CD1c-positive myeloid dendritic cell (primary cell): ENCODE data around the gene FBN2.
A peak's percentile ranks its signal among the peaks of the same experiment; 100 is the strongest.
"Not testable (repeated sequence)": the region's sequence is repeated elsewhere in the genome, so short reads cannot be mapped to it uniquely, and the experiment has no call there.

Experiments
- DNase-seq: peaks from one replicate; pipeline ENCODE4 v3.0.0-alpha.2; 2016; ENCODE audit errors: extremely low spot score

FBN2 gene

DNA sequence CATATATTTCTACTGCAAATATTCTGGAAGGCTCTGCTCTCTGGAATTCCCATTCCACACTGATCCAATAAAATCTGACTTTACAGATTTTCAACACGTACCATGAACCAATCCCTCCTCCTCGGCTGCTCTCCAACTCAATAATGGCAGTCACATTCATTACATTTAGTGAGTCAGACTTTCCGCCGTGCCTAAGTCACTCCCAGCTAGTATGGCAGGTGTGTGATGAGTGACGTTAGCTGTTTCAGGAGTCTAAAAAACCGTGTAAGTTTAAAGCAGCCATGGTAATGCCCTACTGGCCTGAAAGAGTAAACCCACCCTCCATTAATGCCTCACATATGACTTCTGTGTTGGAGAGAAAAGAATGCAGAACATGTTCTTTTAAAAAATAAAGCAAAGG, 3.3 kb downstream of the FBN2 start:
- no peak for DNase-seq

DNA sequence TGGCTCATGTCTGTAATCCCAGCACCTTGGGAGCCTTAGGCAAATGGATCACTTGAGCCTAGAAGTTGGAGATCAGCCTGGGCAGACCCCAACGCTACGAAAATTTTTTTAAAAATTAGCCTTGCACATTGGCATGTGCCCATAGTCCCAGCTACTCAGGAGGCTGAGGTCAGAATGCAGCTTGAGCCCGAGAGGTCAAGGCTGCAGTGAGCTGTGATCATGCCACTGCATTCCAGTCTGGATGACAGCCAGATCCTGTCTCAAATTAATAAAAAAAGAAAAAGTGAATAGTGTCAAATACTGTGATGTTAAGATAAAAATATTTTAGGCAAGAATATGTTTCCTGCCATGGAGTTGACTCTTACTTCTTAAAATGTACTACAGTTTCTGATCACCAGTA, 5.3 kb downstream of the FBN2 start:
- DNase-seq: no peak

DNA sequence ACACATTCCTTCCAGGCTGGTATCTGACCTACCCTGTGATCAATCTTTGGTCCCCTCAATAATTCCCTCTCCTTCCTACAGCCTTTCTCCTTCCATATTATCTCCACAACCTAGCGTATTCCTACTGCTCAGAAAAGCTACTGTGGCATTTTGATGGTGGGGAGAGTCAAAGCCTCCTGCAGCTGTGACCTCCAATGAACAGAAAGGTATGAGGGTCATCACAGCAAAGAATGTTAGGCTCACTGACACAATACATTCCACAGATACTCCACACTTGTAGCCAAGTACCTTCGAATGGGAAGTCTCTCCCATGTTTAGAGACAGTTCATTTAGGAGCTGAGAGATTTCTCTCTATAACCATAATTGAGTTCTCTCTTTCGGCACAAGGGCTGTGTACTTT, 5.9 kb downstream of the FBN2 start:
- no peak for DNase-seq

DNA sequence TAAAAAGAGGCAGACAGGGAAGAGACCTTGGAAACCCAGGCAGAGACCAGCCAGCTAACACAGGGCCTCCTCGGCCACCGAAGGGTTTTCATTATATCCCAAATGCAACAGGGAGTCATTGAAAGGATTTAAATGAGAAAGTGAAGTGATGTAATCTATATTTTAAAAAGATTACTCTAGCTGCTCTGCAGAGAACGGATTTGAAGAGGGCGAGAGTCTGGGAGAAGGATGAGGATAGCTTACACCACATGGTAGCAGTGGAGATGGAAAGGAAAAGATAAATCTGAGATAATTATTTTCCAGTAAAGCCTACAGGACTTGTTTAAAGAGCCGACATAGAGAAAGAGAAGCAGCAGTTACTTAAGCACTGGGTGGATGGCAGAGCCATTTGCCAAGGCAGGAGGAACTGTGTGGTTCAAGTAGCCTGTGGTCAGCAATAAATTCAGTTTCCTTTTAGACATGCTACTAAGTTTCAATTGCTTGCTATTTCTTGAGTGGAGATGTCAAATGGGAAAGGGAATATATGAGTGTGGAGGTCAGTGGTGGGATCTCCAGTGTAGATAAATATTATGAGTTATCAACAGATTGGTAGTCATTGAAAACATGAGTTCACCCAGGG, 9.3 kb downstream of the FBN2 start:
- DNase-seq: no peak

DNA sequence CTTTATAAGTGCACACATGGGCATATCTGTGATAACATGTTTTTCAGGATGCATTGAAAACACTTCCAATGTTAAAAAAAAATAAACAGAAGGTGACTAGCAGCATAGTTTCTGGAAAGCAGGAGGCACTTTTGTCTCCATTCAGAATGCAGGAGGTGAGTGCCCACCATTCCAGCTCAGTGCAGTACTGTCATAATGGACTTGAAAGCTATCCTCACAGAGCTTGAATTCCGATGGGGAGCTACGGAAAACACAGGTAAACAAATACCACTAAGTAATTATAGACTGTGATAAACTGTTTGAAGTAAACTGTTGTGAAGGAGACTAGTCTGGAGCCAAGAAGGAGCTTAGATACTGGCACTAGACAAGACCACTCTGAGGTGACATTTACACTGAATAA, 9.9 kb downstream of the FBN2 start:
- DNase-seq: no peak

DNA sequence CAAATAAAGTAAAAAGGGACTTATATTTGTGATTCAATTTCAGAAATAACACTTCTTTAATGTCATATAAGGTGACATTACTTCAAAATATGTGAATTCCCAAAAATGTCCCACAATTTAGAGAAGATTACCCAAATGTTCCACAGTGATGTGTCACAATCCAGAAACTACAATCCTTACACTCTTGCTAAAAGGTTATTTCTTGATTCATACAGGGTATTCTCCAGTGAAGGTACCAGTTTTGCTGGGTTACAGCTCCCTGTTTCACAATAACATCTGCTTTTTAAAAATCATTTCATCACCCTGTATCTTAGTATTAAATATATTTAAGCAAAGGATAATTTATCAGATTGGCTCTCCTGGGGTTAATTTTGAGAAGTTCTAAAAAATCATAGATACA, 11.0 kb downstream of the FBN2 start:
- no peak for DNase-seq

DNA sequence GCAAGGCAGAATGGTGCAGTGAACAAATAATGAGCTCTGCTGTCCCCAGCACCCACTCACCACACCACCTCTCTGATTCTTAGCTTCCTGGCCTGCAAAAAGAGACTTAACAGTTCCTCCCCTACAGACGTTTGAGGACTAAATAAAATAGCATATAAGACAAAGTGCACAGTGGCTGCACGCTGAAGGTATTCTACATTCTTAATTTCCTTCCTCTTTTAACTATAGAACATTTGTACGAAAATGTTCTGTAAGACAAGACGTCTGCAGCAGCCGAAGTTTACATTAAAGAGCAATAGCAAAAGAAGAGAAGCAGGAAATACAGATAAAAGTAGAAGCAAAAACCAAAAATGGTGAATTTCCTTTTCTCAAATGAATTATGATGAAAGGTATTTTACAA, 15.7 kb downstream of the FBN2 start:
- DNase-seq: no peak

DNA sequence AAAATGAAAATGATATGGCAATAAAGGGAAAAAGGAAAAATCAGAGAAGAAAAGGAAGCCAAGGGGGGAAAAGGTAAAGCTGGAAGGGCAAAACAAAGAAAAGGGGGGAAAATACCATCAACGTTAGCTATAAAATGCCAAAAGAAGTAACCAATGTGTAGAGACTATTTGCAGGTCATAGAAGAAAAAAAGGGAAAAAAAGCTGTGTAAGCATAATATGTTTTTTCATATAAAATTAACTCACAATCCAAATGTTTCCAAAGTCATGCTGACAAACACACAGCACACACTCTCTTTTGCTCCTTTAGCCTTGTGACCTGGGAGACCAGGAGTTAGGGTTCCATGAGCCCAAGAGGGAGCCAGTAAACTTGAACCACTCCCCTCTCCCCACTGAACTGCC, 18.2 kb downstream of the FBN2 start:
- DNase-seq: no peak

DNA sequence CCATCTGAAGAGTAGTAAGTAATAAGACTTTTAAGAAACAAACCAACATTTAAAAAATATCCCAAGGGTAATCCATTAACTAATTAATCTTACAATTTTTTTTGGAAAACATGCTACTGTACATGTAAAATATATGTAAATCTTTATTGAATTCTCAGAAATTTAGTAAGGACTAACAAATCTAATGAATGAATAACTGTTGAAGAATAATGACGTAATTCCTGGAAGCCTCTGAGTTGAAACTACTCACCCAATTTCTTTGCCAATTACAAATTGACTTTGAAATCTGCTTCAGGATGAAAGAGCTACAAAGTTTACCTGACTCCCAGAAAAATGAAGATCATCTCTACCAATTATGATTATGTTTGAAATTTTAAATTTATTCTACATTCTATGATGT, 21.1 kb downstream of the FBN2 start:
- no peak for DNase-seq

DNA sequence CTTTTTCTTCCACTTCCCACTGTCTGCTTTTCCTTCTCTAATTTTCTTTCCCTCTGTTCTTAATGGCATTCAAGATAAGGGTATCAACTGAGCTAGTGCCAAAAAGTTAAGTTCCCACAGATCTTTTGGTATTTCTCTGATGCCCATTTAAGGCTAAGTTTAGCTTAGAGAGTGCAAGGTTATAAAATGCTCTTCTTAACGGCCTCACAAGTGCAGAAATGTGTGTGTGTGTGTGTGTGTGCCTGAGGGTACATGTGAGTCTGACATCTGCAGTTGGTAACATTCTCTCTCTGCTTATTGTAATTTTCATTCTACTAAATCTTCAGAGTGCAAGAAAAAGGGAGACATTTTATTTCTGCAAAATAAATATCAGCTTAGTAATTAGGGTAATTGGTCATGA, 24.2 kb downstream of the FBN2 start:
- DNase-seq: no peak

DNA sequence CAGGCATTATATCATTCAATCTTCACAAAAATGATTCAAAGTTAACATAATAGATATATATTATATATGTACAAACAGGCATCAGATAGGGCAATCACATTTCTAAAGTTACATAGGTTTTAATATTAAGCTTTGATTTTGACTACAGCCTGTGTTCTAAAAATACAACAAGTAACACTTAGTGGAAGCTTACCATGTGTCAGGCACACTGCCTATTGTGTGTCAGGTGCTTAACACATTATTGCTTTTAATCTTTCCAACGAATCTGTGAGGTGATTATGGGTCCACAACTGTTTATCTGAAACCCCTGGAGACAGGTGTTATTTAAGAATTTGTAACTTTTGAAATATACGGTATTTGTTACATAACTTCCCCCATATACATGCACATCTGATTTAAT, 25.2 kb downstream of the FBN2 start:
- no peak for DNase-seq

DNA sequence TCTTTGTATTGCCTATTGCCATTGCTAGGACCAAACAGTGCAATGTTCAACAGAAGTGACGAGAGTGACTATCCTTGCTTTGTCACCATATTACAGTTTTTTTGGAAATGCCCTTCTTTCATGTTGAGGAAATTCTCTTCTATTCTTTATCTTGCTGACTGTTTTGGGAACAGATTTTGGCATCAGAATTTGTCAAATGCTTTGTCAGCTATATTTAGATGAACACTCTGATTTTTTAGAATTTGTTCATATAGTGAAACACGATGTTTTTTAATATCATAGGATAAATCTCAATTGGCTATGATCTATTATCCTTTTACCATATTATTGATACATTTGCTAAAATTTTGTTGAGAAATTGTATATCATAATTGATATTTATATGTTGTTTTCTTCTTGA, 31.4 kb downstream of the FBN2 start:
- DNase-seq: no peak

DNA sequence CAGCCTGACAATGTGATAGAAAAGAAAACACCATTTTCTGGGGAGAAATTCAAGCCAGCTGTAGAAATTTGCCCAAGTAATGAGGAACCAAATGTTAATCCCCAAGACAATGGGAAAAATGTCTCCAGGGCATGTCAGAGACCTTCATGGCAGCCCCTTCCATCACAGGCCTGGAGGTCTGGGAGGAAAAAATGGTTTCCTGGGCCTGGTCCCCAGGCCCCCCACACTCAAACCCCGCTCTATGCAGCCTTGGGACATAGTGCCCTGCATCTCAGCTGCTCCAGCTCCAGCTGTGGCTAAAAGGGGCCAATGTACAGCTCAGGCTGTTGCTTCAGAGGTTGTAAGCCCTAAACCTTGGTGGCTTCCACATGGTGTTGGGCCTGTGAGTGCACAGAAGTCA, 34.3 kb downstream of the FBN2 start:
- not testable (repeated sequence) for DNase-seq

DNA sequence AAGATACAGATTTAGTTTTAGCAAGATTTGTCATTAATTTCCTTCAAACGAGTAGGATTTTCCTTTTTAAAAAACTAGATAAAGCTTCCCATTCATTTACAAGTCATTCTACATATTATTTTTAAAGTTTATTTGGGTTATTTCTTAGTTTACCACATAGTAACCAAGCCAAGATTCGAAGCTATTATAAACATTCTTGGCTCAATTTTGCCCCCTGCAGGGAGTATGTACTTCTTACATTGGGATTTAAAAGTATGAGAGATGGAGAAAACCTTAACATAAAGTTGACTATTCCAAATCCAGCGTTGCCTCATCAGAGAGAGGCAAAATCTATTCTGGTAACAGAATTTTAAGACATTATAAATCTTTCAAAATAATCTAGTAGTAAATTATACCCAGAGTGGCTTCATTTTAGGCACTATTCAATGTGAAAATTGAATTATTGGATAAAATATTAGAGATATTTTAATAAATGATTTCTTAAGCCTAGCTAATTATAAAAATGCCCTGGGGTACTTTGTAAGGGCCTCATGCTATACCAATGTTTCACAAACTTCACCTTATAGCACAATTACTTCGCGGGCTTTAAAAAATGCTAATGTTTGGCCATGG, 39.1 kb downstream of the FBN2 start:
- DNase-seq: peak; percentile 13

DNA sequence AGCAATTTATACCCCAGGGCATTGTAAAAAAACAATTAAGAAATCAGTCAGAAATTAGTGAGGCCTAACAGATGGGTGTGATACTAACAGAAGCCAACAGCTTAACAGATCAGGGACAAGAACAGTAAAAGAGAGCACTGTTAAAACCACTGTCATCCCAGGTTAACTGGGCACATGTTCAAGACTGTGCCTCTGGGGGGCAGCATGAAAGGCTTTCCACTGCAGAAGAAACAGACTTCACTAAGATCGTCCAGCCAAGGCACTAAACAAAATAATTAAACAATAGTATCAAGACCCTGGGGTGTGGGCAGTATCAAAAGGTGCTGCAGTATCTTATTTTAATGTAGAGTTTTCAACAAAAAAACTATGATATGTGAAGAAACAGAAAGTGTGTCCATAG, 43.5 kb downstream of the FBN2 start:
- no peak for DNase-seq

DNA sequence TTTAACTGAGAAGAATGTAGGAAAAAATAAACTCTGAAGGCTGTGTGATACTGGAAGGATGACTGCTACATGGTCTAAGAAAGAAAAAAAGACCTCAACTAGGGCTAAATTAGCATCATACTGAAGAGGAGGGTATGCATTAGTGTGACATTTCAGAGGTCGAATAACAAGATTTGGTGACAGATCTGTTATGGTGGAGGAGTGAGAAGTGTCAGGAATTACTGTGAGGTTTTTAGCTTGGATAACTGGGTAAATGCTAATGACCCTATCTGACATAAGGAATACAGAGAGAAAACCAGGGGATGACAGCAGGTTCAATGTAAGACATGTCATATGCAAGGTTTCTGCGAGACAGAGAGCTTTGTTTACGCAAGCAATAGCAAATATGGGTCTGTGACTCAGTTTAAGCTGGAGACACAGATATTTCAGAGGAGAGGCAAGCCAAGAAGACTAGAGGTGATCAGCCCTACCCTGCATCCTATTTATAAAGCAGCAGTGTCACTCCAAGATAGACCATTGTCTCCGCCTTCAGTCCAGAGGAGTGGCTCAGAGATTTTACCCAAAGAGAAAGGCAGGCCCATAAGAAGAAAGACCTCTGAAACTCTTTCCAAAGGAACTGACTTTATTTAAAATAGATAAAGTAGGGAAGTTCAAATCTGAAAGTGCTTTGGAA, 44.3 kb downstream of the FBN2 start:
- DNase-seq: no peak

DNA sequence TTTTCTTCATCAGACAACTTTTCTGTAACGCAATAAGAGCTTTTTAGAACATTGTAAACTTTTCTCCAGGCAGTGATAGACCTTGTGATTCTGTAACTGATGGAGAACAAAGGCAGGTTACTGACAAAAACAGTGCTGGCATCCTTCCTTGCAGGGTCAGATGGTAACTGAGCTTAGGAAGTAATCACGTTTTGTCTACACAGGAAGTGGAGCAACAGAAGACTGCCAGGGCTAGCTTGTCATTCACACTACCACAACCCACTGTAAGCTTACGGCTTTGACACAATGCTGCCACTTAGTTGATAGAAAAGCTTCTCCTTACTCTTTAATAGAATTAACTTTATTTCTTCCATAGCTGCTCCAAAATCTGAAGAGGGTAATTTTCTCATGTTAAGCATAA, 46.8 kb downstream of the FBN2 start:
- no peak for DNase-seq

DNA sequence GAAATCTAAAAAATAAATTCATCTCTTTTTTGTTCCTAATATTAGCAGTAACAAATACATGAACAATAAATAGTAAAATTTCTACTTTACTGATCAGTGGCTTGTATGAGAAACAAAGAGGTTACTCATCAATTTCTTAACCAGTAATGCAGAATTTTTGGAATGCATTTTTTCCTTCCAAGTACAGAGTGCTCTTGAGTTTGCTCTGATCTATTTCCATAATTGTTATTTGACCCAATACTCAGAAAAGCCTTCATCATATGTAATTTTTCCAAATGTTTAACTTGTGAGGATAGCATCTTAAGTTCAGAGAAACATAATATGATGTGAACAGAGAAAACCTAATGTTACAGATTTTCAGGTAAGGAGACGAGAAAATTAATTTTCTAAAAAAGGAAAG, 47.3 kb downstream of the FBN2 start:
- no peak for DNase-seq

DNA sequence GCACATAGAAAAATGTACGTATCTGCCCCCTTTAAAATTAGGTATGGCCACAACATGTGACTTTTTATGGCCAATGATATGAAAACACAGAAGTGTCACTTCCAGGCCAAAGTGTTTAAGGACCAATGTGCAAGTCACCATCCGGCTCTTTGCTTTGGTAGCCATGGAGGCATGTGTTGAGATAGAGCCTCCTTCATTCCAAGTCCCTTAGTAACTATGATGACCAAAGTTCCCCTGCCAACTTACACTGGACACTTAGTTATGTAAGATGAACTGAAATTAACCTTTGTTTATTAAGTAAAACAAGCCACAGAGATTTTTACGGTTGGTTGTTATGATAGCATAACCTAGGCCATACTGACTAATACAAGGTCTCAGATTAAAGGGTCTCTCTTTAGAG, 51.0 kb downstream of the FBN2 start:
- DNase-seq: no peak

DNA sequence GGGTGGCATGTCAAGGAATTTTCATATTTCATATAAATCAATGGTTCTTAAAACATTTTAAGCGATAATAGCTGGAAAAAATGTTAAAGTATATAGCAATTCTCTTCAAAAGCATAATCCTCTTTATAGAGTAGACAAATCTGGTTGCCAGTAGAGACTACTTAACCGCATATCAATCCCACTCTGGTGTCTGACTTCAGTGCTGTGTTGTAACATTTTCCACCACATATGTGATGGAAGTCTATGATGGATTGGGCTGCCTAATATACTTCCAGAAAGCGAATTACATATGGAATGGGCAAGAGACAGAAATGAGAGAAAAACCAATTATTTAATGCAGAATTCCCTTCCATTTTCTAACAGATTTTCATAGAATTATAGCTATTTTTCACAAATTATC, 54.3 kb downstream of the FBN2 start:
- no peak for DNase-seq

DNA sequence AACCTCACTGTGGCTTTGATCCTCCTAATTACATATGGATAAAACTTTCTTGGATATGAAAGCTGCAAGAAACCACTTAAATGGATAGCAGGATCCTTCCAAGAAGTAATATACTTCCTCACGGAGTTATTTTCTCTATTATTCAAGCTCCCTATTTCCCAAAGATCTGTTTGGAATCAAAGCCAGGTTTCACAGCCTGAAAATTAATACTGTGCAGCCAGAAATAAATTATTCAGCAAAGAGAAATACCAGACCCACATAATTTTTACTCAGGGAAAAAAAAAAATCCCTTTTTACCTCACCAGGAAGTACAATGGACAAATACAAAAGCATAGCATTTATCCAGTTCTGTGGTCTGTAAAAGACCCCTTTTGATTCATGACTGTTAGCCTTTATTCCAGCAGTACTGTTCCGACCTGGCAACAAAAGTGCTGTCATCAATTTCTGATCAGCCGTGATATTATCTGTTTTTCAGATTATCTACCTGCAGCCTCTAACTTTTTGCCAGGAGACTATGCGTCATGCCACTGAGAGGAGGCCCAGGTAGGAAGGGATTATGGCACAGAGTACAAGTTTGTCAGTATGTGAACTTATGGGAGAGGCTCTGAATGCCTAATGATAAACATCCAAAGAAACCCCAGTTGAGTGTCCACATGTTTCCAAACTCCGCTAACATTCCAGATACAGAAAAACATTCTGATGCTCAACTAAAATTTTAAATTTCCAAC, 57.0 kb downstream of the FBN2 start:
- no peak for DNase-seq

DNA sequence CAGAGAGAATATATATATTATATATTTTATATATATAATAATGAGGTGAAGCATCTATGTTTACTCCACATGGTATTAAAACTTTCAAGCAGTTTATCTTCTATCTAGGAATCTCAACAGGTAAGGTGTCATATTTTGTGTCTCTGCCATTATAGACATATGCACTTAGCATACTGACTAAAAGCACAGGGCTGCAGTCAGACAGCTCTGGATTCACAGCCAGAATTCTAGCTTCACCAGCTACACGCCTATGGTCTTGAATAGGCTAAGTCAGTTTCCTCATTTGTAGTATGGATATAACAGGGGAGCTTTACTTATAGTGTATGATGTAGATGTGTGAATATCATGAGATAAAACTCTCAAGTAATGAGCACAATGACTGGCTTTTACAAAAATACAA, 57.9 kb downstream of the FBN2 start:
- DNase-seq: no peak
